Nucleus accumbens (tissue), 56 donors: ENCODE data around the gene NEK4.

Experiments used
- DNase-seq, 56 donors: peaks; one replicate each; lab custom pipeline; 2025; lab: John Stamatoyannopoulos, UW

The NEK4 gene

DNA sequence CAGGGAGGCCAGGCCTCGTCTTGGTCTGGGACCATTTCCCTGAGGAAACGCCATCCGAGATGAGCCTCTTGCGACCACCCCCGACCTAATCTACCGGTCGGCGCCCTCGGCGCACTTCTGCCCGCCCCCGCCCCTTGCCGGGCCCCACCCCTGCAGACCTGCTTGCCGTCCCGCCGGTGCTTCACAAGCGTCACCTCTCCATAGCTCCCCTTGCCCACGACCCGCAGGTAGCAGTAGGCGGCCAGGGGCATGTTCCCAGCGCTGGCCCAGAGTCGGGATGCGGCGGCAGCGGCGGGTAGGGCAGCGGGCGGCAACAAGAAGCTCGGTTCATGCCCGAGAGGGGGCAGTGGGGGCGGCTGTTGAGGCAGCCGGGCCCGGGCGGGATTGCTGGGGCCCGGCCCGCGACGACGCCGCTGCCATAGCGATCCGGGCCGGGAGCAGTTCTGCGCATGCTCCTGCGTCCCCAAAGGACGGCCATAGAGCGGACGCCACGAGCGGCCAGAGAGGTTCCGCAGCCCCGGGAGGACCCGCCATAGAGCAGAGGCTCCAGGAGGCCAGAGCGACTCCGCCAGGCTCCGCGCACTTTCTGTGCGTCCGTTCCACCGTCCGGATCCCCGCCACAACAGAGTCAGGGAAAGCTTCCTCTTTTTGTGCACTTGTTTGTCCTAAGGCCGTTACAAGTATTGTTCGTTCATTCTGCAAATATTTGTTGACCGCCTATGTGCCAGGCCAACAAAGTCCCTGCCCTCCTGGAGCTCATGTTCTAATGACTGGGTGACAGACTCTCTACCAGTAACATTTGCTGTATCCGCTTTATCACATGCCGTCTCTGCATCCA, at the start of gene NEK4:
TSS of gene NEK4 (minus strand) at position 445 of the 838 bp plus-strand sequence. CDS start at position 251, 194 bp downstream.
- peak in 55 of 56 donors; percentile 62 to 95 (median 86) for DNase-seq

DNA sequence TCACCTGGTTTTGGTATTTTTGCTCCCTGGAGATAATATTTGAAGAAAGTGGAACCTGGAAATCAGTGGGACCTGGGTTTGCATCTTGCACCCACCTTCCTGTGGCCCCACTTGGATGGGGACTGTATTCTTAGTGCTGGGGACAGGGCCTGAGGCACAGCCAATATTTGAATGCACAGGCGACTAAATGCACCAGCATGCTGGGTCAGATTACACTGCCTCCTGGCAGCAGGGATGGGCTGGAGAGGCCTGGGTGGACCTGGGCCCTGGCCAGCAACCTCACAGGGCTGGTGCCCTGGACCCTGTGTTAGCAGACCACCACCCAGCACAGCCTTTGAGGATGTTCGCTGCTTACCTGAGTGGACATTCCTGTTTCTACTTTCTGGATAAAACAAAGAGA, 49.2 kb upstream of the NEK4 start:
- DNase-seq: no peak

DNA sequence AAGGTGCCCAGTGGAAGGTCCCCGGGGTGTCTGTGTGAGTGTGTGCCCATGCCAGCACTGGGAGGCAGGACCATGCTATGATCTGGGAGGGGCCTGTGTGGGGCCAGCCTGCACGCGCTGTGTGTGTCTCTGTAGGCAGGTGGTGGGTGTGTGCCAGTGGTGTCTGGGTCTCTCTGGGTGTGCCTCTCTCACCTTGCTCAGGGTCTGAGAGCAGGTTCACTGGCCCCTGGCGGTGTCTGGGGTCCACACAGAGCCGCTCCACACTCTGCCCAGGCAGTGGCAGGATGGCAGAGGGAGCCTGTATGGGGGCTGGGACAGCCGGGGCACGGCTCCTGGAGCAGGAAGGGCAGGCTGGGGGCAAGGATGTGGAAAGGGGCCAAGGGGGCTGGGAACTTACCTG, 47.1 kb upstream of the NEK4 start:
- DNase-seq: no peak

DNA sequence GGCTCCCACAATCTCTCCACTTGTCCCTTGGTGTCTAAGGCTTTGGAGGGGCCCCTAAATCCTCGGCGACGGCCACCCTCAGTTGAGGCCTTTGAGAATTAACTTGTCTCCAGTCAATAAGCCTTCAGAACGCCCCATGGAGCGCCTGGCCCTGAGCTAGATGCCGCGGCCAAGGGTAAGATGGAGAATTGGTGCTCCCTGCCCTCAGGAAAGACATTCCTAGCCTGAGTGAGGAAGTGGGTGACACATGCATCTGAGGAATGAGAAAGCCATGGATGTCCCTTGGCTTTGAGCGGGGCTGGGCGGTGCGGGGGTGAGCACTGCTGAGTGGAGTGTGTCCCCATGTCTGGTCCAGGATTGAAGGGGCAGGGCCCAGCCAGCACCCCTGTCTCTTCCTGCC, 46.5 kb upstream of the NEK4 start:
- DNase-seq: no peak

DNA sequence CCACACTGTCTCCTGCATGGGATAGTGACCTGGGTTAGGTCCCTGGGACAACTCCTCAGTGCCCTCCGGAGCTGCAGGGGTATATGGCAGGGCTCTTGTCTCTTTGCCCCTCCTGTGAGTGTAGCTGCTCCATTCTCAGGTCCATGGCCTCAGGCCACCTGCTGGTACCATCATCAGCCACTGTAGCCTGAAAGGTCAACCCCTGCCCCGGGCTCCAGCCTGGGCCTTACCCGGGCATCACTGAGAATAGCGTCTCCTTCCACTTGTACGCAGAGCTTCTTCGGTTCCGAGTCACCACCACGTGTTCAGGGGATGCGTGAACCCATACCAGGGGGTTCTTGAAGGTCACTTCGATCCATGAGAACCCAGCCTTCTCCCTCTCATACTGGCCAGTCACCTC, 45.9 kb upstream of the NEK4 start:
- DNase-seq: no peak

DNA sequence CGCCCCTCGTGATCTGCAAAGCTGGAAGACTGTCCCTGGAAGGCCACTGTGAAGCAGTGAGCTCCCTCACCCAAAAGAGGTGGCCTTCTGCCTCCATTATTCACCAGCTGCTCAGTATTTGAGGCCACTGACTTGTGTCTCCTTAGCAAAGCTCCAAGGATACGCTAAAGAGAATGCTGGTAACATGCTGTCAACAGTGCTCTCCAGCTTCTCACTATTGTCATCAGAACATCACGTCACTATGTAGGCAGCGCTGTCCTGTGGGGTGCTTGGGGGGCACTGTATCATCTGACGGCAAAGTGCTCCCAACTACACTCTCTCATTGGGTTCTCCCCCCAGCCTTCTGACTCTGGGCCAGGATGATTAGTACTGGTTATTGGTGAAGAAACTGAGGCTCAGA, 45.5 kb upstream of the NEK4 start:
- DNase-seq: no peak

DNA sequence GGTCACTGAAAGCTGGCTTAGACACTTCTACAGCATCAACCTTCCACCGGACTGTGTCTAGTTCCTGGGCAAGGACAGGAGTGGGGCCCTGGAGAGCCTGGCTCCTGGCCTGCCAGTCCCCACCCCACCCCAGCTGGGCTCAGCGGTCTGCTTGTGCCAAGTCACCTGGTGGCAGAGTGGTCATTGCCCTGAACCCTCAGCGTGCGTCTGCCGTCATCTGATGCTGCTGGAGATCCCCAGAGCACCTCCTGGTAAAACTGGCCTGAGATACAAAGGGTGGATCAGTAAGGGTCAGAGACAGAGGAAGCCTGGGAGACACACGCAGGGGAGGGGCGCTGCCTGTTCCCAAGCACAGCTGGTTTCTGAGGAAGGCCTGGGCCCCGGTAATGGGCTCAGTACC, 43.1 kb upstream of the NEK4 start:
- DNase-seq: no peak

DNA sequence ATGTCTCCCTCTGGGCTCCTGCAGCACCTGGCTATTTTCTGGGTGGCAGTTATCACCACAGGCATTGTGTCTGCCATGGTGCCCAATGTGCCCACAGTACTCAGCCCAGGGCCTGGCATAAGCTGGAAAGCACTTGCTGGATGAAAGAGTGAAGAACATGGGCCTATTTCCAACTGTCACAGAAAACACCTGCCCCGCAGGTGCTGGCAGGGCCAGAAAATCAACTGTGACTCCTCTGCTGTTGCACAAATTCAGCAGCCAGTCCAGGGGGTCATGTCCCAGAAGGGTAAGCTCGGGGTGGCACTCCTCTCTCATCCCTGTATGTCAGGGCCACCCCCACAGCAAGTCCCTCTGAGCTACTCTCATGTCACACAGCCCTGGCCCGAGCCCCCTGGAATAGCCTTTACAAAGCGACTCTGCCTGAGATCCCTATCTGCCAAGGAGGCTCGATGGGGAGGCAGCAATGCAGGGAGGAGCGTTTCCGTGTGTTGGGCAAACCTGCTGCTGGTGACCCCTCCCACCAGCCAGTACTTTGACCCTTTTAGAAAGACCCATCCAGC, 40.8 kb upstream of the NEK4 start:
- DNase-seq: no peak

DNA sequence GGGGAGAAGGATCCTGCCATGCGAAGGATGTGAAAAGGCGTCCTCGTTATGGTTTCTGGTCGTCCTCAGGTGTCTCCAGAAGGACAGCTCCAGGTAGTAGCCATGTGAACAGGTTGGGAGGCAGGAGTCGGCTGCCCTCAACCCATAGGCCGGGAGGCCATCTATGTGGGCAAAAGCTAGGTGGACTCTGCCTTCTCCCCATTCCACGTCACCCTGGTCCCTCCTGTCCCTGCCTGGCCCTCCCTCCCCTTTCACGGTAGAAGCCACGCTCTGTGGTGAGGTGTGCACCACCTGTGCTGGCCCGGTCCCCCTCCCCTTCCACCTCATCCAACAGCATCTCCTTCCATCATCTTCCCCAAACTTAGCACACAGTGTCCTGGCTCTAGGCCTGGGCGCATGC, 40.2 kb upstream of the NEK4 start:
- no peak for DNase-seq

DNA sequence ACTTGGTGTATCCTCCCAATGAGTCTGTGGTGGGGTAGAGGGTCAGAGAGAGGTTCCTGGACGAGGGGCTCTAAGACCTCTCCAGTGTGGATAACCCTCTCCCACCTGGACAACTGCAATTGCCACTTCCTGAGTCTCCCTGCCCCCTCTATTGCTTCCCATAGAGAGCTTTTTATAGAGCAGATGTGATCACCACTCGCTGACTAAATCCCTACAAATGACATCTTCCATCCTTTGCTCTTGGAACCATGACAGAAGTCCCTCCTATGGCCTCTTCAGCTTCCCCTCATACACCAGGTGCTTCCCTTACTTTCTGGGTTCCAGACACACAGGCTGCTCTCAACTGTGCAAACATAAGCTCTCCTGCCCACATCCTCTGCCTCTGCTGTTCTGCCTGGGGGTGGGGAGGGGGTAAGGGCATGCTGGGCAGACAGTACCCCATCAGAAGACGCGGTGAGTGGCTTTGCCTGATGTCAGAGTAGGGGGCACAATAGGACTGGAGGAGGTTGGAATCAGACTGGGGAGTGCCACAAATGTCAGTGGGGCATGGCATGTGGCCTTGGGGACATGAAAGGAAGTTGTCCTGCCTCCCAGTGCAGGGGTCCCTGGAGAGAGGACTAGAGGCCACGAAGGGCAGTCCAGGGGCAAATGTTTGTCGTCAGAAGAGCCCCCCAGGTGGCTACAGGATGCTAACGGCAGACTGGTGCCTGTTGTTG, 39.1 kb upstream of the NEK4 start:
- DNase-seq: no peak

DNA sequence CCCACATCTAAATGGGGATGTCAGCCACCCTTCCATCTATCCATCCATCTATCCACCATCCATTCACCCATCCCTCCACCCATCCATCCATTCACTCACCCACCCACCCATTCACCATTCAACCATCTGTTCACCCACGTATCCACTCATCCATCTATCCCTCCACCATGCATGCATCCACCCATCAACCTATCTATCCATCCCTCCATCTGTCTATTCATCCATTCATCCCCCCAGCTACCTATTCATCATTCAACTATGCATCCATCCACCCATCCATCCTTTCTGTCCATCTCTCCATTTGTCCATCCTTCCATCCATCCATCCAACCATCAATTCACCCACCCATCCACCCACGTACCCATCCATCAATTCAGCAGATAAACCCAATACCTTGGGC, 38.4 kb upstream of the NEK4 start:
- DNase-seq: no peak

DNA sequence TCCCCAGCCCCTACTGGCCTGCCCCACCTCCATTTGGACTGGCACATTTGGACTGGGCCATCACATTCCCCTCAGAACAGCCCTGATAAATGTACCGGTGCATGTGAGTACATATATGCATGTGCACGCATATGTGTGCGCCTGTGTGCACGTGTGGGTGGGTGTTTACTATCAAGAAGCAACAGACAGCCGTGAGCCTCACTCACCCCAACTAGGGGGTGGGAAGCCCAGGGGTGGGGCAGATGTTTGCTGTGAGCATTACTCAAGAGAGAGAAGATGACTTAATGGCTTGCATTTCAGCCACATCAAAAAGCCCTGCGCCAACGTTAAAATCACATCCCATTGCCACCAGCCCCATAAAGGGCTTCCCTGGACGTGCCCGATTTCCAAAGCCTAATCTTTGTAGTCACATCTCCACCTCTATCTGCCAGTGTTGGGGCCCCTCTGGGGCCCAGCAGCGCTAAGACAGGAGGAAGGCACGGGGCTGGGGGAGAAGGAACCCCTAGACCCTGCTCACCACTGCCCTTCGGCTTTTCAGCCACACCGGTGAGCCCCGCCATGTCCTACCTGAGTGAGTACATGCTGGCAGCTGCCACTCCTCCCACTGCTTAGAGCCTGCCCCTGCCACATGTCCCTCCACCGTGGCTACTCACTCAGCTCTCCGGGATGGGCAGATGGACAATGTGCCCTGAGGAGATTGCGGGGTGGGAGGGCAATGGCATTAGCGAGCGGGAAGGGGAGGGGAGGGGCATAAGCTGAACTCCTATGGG, 34.7 kb upstream of the NEK4 start:
- no peak for DNase-seq

DNA sequence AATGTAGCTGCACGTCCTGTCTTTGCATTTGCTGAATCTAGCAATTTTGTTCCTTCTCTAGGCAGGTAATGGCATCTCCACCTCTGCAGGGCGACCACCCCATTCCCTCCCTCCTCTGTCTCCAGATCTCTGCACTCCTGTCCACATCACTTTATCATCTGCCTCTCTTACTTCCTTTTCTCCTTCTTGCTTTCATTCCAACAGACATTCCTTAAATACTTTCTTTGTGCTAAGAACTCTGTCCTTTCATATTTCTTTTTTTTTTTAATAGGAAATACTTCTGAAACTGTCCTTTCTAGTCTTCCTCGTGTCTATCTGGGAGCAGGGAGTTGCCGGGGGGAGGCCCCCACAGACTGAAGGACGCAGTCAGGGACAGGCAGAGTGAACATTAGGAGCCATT, 31.1 kb upstream of the NEK4 start:
- no peak for DNase-seq

DNA sequence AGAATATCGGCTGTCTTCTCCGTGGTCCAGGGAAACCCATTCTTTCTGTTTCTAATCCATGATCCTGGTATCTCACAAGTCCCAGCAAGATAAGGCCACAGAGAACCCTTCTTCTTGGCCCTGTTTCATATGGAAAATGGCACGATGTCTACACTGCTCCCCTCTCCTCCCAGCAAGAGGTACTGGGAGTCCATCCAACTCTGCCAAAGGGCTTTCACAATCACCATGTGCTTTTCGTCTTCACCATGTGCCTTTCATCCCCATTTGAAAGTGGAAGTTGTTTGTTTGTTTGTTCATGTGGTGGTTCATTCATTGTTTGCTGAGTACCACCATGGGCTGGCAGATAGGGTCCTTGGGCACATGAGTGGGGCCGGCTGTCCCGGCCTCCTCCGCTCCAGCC, 29.3 kb upstream of the NEK4 start:
- no peak for DNase-seq

DNA sequence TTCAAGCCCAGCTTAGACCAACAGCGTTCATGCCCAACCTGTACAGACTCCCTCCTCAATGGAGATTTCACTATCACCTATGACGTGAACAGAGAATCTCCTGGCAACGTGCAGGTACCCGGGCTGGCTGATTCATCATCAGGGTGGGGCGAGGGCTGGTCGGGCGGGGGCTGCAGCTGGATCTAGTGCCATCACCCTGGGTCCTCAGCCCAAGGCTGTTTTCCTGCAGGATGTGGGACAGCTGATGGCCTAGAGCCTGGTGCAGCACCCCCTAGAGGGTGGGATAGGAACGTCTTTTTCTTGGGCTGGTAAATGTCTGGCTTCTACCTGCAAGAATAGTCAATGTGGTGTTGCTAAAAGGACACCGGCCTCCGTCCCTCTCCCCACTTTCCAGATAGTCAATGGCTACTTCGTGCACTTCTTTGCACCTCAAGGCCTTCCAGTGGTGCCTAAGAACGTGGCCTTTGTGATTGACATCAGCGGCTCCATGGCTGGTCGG, 28.3 kb upstream of the NEK4 start:
- peak in 11 of 56 donors; percentile 5 to 39 (median 18) for DNase-seq

DNA sequence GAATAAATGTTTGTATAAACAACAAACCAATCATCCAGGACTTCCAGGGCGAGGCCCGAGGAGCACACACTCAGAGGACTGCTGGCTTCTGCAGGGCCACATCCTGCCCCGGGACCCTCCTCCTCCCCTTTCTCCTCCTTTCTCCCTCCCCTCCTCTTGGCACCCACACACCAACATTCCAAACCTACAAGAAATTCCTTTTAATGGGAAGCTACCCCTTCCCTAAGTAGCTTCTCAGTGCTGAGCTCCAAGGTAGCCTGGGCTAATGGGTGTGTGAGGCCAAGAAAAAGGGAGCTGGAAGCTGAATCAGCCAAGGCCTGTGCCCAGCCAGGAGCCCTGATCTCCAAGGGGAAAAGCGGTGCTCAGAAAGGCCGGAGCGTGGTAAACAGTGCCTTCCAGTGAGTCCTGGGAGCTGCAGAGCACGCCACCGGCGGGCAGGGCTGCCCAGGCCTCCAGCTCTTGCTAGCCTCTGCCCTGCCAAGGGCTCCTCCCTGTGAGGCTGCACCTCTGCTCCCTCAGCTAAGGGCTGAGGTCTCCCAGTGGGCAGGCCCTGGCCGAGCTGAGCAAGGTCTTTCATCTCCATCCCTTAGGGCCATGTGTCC, 27.7 kb upstream of the NEK4 start:
- DNase-seq: peak in 1 of 56 donors; percentile 20

DNA sequence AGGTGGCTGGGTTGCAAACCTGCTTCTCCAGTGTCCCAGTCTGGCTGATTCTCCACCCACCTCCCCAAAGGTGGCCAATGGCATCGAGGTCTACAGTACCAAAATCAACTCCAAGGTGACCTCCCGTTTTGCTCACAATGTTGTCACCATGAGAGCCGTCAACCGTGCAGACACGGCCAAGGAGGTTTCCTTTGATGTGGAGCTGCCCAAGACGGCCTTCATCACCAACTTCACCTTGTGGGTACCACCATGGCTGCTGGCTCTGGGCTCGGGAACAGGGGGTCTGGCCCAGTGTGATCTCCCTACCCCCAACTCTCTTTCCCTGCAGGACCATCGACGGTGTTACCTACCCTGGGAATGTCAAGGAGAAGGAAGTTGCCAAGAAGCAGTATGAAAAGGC, 25.7 kb upstream of the NEK4 start:
- no peak for DNase-seq

DNA sequence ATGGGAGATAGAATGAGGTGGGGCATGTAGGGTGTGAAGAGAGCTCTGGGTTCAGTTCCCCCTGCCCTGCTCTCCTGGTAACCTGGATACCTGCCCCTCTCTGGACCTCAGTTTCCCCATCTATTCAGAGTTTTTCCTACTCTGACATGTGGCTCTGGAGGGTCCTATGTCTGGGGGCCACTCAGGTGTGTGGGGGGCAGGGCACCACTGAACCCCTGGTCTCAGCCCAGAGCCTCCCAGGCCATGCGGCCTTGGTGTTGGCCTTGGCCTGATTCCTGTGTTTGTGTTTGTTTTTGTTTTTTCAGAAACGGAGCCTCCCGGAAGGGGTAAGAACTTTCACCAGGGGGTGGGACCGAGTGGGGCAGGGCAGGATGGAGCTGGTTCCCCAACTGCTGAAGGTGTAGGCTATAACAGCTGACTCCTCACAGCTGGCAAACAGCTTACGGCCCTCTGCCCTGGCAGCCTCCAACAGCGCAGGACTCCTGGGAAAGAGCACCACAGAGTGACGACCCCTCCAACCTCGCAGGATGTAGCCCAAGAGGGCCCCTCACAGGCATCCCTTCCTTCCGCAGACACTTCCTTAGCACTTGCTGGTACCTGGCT, 24.7 kb upstream of the NEK4 start:
- DNase-seq: no peak

DNA sequence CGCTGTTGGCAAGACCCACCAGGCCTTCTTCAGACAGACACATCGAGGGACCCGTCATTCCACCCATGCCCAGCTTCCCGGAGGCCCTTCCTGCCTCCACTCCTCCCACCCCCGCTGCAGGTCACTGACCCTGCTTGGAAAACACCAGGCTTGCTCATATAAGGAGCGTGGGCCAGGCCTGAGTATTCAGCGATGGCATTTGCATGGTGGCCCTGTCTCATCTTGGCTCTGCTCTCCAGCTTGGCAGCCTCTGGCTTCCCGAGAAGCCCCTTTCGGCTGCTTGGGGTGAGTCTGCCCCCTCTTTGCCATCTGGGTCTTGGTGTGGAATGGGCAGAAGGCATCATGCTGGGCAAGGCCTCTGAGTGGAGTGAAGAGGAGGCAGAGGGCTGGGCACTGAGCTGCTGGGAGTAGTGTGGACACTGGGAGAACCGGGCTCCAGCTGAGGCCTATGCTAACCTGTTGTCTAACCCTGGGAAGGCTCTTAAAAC, 23.9 kb upstream of the NEK4 start, which contains the start of gene ITIH3:
TSS of gene ITIH3 (plus strand) at position 185 of the 488 bp plus-strand sequence. CDS start at position 193, 8 bp downstream.
- no peak for DNase-seq
